ENCODE data around the gene FSIP1. TPM values are rescaled to one million over a fixed set of nuclear protein-coding genes. Genes with fewer than 3 reads are reported as not detected.

The FSIP1 gene
- polyA plus RNA-seq, 1 experiment: 0.43 TPM

DNA sequence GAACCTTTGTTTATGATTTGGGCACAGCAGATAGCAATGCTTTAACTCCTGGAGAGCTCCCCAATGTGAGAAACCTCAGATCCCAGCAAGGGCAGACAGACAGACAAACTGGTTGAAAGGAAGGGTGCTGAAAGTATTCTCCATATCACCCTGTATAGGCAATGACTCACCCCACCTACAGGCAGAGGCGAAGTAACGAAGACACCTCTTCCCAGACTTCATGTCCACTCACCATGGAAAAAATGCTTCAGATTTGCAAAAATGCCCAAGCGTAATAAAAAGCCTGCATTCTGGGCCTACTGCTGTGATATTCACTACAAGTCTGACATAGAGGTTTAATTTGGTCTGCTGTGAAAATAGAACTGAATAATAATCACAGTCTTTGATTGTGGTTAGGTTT, 151.3 kb downstream of the FSIP1 start:
- ChIA-PET CTCF (interaction anchor here (0.6 kb wide), 1 partner anchor 745 kb away, joined by 4 read pairs; no protein-coding TSS in a partner anchor), POLR2A (no interaction called here)
- Histone ChIP-seq H3K27ac (ENCODE audit: low read depth, low read length) (no peak overlapping the region), H3K9me3 (ENCODE audit: control insufficient read depth, insufficient read depth, low read length) (no peaks in the 10 kb centered on the region), H3K27me3 (ENCODE audit: control insufficient read depth, insufficient read depth, low read length) (no peaks in the 10 kb centered on the region), H3K4me3 (ENCODE audit: low read depth, low read length) (no peak overlapping the region)
- TF ChIP-seq, protein P1, sequence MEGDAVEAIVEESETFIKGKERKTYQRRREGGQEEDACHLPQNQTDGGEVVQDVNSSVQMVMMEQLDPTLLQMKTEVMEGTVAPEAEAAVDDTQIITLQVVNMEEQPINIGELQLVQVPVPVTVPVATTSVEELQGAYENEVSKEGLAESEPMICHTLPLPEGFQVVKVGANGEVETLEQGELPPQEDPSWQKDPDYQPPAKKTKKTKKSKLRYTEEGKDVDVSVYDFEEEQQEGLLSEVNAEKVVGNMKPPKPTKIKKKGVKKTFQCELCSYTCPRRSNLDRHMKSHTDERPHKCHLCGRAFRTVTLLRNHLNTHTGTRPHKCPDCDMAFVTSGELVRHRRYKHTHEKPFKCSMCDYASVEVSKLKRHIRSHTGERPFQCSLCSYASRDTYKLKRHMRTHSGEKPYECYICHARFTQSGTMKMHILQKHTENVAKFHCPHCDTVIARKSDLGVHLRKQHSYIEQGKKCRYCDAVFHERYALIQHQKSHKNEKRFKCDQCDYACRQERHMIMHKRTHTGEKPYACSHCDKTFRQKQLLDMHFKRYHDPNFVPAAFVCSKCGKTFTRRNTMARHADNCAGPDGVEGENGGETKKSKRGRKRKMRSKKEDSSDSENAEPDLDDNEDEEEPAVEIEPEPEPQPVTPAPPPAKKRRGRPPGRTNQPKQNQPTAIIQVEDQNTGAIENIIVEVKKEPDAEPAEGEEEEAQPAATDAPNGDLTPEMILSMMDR (IDR thresholded peaks at IDR 0.05; ENCODE audit: low read depth, low read length): no peak
- no peak for DNase-seq (ENCODE audit: low read depth, low spot score)

DNA sequence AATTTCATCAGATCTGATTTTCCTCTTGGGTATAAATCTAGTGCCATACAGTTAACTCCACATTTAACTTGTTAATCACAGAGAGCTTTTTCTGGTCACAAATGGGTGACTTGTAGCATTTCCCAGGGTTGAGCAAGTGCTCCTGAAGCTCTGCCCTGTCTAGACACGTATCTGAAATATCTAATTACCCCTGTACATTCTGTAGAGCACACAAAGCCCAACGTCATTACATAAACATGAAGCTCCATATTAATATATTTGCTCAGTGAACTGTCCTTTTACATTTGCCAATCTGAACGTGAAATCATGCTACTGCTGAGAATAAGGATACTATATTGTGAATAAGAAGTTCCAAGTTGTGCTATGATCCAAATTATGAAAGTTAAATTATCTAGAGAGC, 152.7 kb downstream of the FSIP1 start:
- no peak for DNase-seq (ENCODE audit: low read depth, low spot score)
- no peak overlapping the region for H3K4me3 ChIP-seq (ENCODE audit: low read depth, low read length)
- no peaks in the 10 kb centered on the region for H3K27me3 ChIP-seq (ENCODE audit: control insufficient read depth, insufficient read depth, low read length)
- H3K9me3 ChIP-seq (ENCODE audit: control insufficient read depth, insufficient read depth, low read length): no peaks in the 10 kb centered on the region; the same call in 1 of the 2 replicates
- ChIA-PET POLR2A (no interaction called here), CTCF (interaction anchor here (1.2 to 1.6 kb wide), 2 partner anchors 9 to 12 kb away, joined by 3 read pairs; no protein-coding TSS in a partner anchor)
- H3K27ac ChIP-seq (ENCODE audit: low read depth, low read length): no peak overlapping the region
- TF ChIP-seq, protein P1 (IDR thresholded peaks at IDR 0.05; ENCODE audit: low read depth, low read length): no peak

DNA sequence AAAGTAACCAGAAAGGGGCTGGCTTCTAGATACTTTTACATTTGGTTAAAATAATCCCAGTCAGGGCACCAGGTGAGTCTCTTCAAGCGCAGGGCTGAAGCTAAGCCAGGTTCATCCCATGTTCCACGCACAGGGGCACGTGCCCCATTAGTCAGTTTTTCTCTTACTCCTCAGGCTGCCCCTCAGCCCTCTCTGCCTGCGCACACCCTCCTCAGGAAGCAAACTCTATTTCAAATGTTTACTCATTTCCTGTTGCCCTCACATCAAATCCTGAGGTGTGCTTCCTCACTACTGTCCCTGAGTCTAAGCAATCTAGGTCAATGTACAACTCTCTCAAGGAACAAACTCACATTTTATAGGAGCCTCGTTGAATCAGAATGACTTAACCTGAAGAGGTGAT, 153.3 kb downstream of the FSIP1 start:
- no peak for DNase-seq (ENCODE audit: low read depth, low spot score)
- POLR2A ChIA-PET: no interaction called here

DNA sequence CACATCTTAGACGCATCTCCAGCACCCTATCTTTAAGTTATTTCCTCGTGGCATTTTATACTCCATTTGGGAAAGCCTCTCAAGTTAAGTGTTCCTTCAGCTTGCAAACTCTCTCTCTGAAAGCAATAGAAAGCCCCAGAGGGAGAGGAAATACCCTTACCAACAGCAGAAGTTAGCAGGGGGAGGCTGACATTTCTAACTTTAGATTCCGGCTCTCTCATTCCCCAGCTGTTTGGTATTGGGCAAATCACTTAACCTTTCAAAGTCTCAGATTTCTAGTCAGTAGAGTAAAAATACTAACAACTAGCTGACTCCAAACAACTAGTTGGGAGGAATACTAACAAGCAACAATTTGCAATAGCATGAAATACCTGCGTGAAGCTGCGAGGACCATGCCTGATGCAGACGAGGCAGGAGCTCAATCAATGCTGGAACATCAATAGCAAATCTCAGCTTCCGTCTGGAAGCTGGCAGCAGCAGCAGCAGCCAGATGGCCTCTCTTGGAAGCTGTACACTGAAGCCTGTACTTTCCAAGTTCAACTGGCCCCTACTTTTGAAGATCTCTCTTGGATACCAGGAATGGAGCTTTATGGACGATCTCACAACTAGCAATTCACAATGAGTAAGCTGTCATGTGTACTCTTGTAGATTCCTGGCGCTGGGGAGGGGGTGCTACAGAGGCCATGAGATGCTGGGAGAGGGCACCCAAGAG, 153.9 kb downstream of the FSIP1 start:
- POLR2A ChIA-PET: no interaction called here
- DNase-seq (ENCODE audit: low read depth, low spot score): no peak
- Histone ChIP-seq H3K9me3 (ENCODE audit: control insufficient read depth, insufficient read depth, low read length) (no peaks in the 10 kb centered on the region; the same call in 1 of the 2 replicates), H3K4me3 (ENCODE audit: low read depth, low read length) (no peak overlapping the region), H3K27ac (ENCODE audit: low read depth, low read length) (peak overlapping the region; percentile 47), H3K27me3 (ENCODE audit: control insufficient read depth, insufficient read depth, low read length) (no peaks in the 10 kb centered on the region)
- CTCF ChIA-PET: interaction anchor here (1.2 to 1.6 kb wide), 2 partner anchors 14 to 130 kb away, joined by 3 read pairs; no protein-coding TSS in a partner anchor
- TF ChIP-seq, protein P1 (IDR thresholded peaks at IDR 0.05; ENCODE audit: low read depth, low read length): no peak

More for the DNA sequence above, 153.3 kb downstream of the FSIP1 start:
- Histone ChIP-seq H3K9me3 (ENCODE audit: control insufficient read depth, insufficient read depth, low read length) (no peaks in the 10 kb centered on the region; the same call in 1 of the 2 replicates), H3K27ac (ENCODE audit: low read depth, low read length) (peak overlapping the region; percentile 11), H3K27me3 (ENCODE audit: control insufficient read depth, insufficient read depth, low read length) (no peaks in the 10 kb centered on the region), H3K4me3 (ENCODE audit: low read depth, low read length) (no peak overlapping the region)
- TF ChIP-seq, protein P1 (IDR thresholded peaks at IDR 0.05; ENCODE audit: low read depth, low read length): no peak
- CTCF ChIA-PET: interaction anchor here (1.2 to 1.6 kb wide), 2 partner anchors 9 to 13 kb away, joined by 3 read pairs; no protein-coding TSS in a partner anchor

DNA sequence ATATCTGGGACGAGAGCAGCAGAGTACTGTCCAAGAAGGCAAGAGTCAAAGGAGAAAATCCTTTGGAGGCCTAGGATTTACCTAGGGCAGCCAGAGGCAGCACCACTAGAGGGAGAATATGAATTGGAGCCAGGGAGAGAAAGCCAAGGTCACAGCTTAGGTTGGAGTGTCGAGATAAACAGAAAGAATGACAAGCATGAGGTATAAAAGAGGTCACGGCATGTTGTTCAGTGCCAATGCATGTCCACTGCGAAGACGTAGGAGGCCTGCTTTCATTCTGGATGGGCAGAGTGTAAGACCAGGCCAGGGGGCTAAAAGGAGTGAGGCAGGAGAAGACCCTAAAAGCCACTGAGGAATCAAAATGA, 154.5 kb downstream of the FSIP1 start:
- ChIA-PET CTCF (interaction anchor here (1.2 kb wide), 1 partner anchor 131 kb away, joined by 3 read pairs; no protein-coding TSS in a partner anchor), POLR2A (interaction anchor here (0.6 kb wide), 1 partner anchor 1176 kb away, joined by 5 read pairs; no protein-coding TSS in a partner anchor)
- no peak for DNase-seq (ENCODE audit: low read depth, low spot score)
- Histone ChIP-seq H3K27ac (ENCODE audit: low read depth, low read length) (no peak overlapping the region), H3K27me3 (ENCODE audit: control insufficient read depth, insufficient read depth, low read length) (no peaks in the 10 kb centered on the region), H3K4me3 (ENCODE audit: low read depth, low read length) (no peak overlapping the region), H3K9me3 (ENCODE audit: control insufficient read depth, insufficient read depth, low read length) (no peaks in the 10 kb centered on the region; the same call in 1 of the 2 replicates)
- TF ChIP-seq, protein P1 (IDR thresholded peaks at IDR 0.05; ENCODE audit: low read depth, low read length): peak; percentile 42

Data from AG04450 (cell line).